Measurements from ENCODE around the gene VN1R4.

DNA sequence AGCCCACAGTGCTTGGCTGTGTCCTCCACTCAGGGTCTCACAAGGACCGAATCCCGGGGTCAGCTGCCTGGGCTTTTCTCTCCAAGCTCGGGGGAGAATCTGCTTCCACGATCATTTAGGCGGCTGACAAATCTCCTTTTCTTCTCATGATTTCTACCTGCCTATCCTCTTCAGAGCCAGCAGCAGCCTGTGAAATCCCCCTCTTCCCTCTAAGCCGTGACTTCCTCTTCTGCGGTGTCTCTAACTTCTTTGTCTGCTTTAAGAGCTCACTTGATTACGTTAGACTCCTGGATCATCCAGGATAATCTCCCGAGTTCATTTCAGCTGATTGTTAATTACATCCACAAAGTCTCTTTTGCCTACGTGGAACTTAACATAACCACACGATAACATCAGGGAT lies 43.5 kb upstream of the VN1R4 start:
- no peak for TF ChIP-seq TCF7L2 (IDR thresholded peaks at IDR 0.05; ENCODE audit: low read depth, low read length)
- no peak for TF ChIP-seq CTCF (IDR thresholded peaks at IDR 0.05)
